HCT116 (cell line): Measurements from ENCODE around the gene ARHGAP29. TPM values are rescaled to one million over a fixed set of nuclear protein-coding genes. Genes with fewer than 3 reads are reported as not detected.

Experiments
- ATAC-seq: fragments of 200-7000 bp; cut with Tn5 transposase; 2 replicates; pipeline ENCODE4 v1.9.1; 2020; ENCODE audit warnings: mild to moderate bottlenecking, moderate library complexity
- BruUV-seq: library from RNA; stranded (reverse); fragments of 400-500 nt; replicated peaks from 2 replicates; lab custom pipeline; 2021; lab: Mats Ljungman, UMichigan
- CTCF ChIA-PET: fragments of 300-600 bp; sonication (Branson Sonifier 250); formaldehyde crosslinking; loops from one replicate; lab custom pipeline; 2021; ENCODE audit warnings: antibody characterized with exemption; lab: Charles Lee
- POLR2A ChIA-PET: fragments of 300-600, 350-600 bp; sonication (Branson Sonifier 250); formaldehyde crosslinking; loops from one replicate; lab custom pipeline; 2021; ENCODE audit warnings: antibody characterized with exemption; lab: Charles Lee
- RAD21 ChIA-PET, 2 experiments: fragments of 300-600 bp; sonication (Branson Sonifier 250); formaldehyde crosslinking; loops; one replicate each; lab custom pipeline; 2023; ENCODE audit warnings: low total read pairs in 2 of 2; ENCODE audit not compliant: uncharacterized antibody in 2 of 2, unreplicated experiment in 2 of 2, low non-redundant PET in 1 of 2; lab: Charles Lee
- DNase-seq: peaks from one replicate; pipeline ENCODE4 v3.0.0-alpha.2; 2010; ENCODE audit warnings: low read depth, low spot score
- H2AFZ ChIP-seq: fragments of 200-600 bp; shearing (Covaris generic), sonication (generic); 2 replicates; pipeline ENCODE4 v1.6.1; 2017; ENCODE audit warnings: low read depth, mixed run types, mixed read lengths, antibody characterized with exemption, low read length; ENCODE audit not compliant: poor library complexity, severe bottlenecking
- H3K27ac ChIP-seq: 2 replicates; pipeline ENCODE4 v1.5.1; 2012; ENCODE audit warnings: low read depth, low read length
- H3K27me3 ChIP-seq: fragments of 200-600 bp; sonication (generic); 2 replicates; pipeline ENCODE4 v1.6.1; 2016; ENCODE audit warnings: mixed run types, low read length, mixed read lengths; ENCODE audit not compliant: insufficient read depth
- H3K36me3 ChIP-seq, 2 experiments: fragments of 200-500 bp in 1 of 2; fragments of 200-600 bp in 1 of 2; sonication (Bioruptor generic) in 1 of 2; sonication (generic) in 1 of 2; 2 replicates each; pipeline versions ENCODE4 v1.5.1 to v1.6.1; 2014 to 2016; ENCODE audit warnings: low read length in 2 of 2, inconsistent platforms in 1 of 2, mixed read lengths in 1 of 2, mixed run types in 1 of 2; ENCODE audit not compliant: insufficient read depth in 2 of 2, control insufficient read depth in 1 of 2
- H3K4me1 ChIP-seq, 2 experiments: fragments of 200-600 bp in 1 of 2; sonication (generic) in 1 of 2; 2 replicates each; pipeline versions ENCODE4 v1.5.1 to v1.6.1; 2012 to 2017; ENCODE audit warnings: low read length in 2 of 2, inconsistent platforms in 1 of 2, mild to moderate bottlenecking in 1 of 2, mixed read lengths in 1 of 2, mixed run types in 1 of 2, moderate library complexity in 1 of 2; ENCODE audit not compliant: insufficient read depth in 2 of 2, control insufficient read depth in 1 of 2
- H3K4me2 ChIP-seq: fragments of 200-600 bp; sonication (generic); 2 replicates; pipeline ENCODE4 v1.6.1; 2017; ENCODE audit warnings: mixed run types, low read length, mixed read lengths
- H3K4me3 ChIP-seq, 2 experiments: fragments of 200-600 bp in 1 of 2; sonication (generic) in 1 of 2; replicated peaks in 1 of 2; 2 replicates each; pipeline ENCODE4 v1.5.1; 2011 to 2016; ENCODE audit warnings: low read length in 2 of 2, control low read depth in 1 of 2, low read depth in 1 of 2, mild to moderate bottlenecking in 1 of 2, mixed read lengths in 1 of 2, mixed run types in 1 of 2
- H3K79me2 ChIP-seq: fragments of 200-600 bp; sonication (generic); 2 replicates; pipeline ENCODE4 v1.6.1; 2017; ENCODE audit warnings: mild to moderate bottlenecking, mixed run types, low read length, moderate library complexity, mixed read lengths; ENCODE audit not compliant: insufficient read depth
- H3K9ac ChIP-seq: fragments of 200-600 bp; sonication (generic); 2 replicates; pipeline ENCODE4 v1.6.1; 2016; ENCODE audit warnings: low read length, mixed read lengths
- H3K9me2 ChIP-seq: fragments of 200-600 bp; sonication (generic), shearing (Covaris generic); 2 replicates; pipeline ENCODE4 v1.6.1; 2017; ENCODE audit warnings: mixed run types, mild to moderate bottlenecking, moderate library complexity; ENCODE audit not compliant: insufficient read depth
- H3K9me3 ChIP-seq, 2 experiments: fragments of 200-500 bp in 1 of 2; fragments of 200-600 bp in 1 of 2; sonication (Bioruptor generic) in 1 of 2; sonication (generic) in 1 of 2; 2 replicates each; pipeline ENCODE4 v1.6.1; 2014 to 2017; ENCODE audit warnings: low read length in 2 of 2, mixed read lengths in 2 of 2, inconsistent platforms in 1 of 2, low read depth in 1 of 2, mild to moderate bottlenecking in 1 of 2, mixed run types in 1 of 2, moderate library complexity in 1 of 2; ENCODE audit not compliant: control insufficient read depth in 1 of 2, insufficient read depth in 1 of 2
- H4K20me1 ChIP-seq: fragments of 200-600 bp; sonication (generic), shearing (Covaris generic); 2 replicates; pipeline ENCODE4 v1.6.1; 2017; ENCODE audit warnings: mixed run types, mild to moderate bottlenecking, moderate library complexity; ENCODE audit not compliant: insufficient read depth
- CBX3 ChIP-seq: IDR thresholded peaks from 2 replicates; pipeline ENCODE4 v1.6.1; 2012; ENCODE audit warnings: low read depth
- ELF1 ChIP-seq: IDR thresholded peaks from 2 replicates; pipeline ENCODE4 v1.6.1; 2012; ENCODE audit warnings: low read depth, borderline replicate concordance
- EZH2 ChIP-seq: fragments of 200-600 bp; sonication (generic); IDR thresholded peaks from 2 replicates; pipeline ENCODE4 v1.6.1; 2017; ENCODE audit warnings: antibody characterized with exemption, mixed run types
- POLR2A ChIP-seq: IDR thresholded peaks from 2 replicates; pipeline ENCODE4 v1.7.0; 2011; ENCODE audit warnings: borderline replicate concordance; ENCODE audit not compliant: insufficient read depth, insufficient read length; ENCODE audit errors: extremely low read depth
- POLR2AphosphoS5 ChIP-seq: IDR thresholded peaks from 2 replicates; pipeline ENCODE4 v1.6.1; 2011; ENCODE audit warnings: mild to moderate bottlenecking, low read depth, low read length, moderate library complexity
- REST ChIP-seq: IDR thresholded peaks from 2 replicates; pipeline ENCODE4 v1.6.1; 2012; ENCODE audit warnings: low read depth
- SIN3A ChIP-seq: IDR thresholded peaks from 2 replicates; pipeline ENCODE4 v1.6.1; 2012; ENCODE audit warnings: low read depth
- SP1 ChIP-seq: IDR thresholded peaks from 2 replicates; pipeline ENCODE4 v1.6.1; 2012; ENCODE audit warnings: low read depth
- SRF ChIP-seq: IDR thresholded peaks from 2 replicates; pipeline ENCODE4 v1.6.1; 2012; ENCODE audit warnings: low read depth
- TCF7L2 ChIP-seq: IDR thresholded peaks from 2 replicates; pipeline ENCODE4 v1.7.0; 2011; ENCODE audit warnings: borderline replicate concordance, inconsistent platforms; ENCODE audit not compliant: insufficient read depth, insufficient read length; ENCODE audit errors: extremely low read depth
- YY1 ChIP-seq: IDR thresholded peaks from 2 replicates; pipeline ENCODE4 v1.6.1; 2011; ENCODE audit warnings: low read length, low read depth, moderate library complexity, mild to moderate bottlenecking; ENCODE audit not compliant: insufficient replicate concordance; ENCODE audit errors: extremely low read depth
- ZFX ChIP-seq: fragments of 450-650 bp; IDR thresholded peaks from 2 replicates; pipeline ENCODE4 v1.6.1; 2017
- ZNF274 ChIP-seq: fragments of 200-500 bp; sonication (Bioruptor generic); IDR thresholded peaks from 2 replicates; pipeline ENCODE4 v1.6.1; 2014; ENCODE audit warnings: mild to moderate bottlenecking, low read depth, low read length, inconsistent platforms
- intact Hi-C: fragments of 100-400 bp; cut with micrococcal nuclease; formaldehyde crosslinking; loops from 2 replicates; pipeline ENCODE4 v1.10.0; 2022
- total RNA-seq: library from RNA; stranded (reverse); gene quantifications from one replicate; pipeline ENCODE4 v1.2.1, GENCODE V29; 2021; ENCODE audit not compliant: unreplicated experiment
- TF ChIP-seq, protein P1 (sequence below): IDR thresholded peaks from 2 replicates; pipeline ENCODE4 v1.6.1; 2011; ENCODE audit warnings: mild to moderate bottlenecking, low read length, moderate library complexity; ENCODE audit not compliant: insufficient replicate concordance; ENCODE audit errors: extremely low read depth
- TF ChIP-seq, protein P2 (sequence below): IDR thresholded peaks from 2 replicates; pipeline ENCODE4 v1.6.1; 2012

ARHGAP29 gene
- total RNA-seq, 1 experiment from 2014 or later, result 128 TPM

- TF ChIP-seq ZNF274 (no peak), CBX3 (peak; percentile 57; the same call in 1 of the 2 replicates), ELF1 (no peak), EZH2 (no peak), POLR2AphosphoS5 (no peak)
These were observed 11.7 kb upstream of the ARHGAP29 start (continued) for GRCh38 chr1:94248956-94249688.

DNA sequence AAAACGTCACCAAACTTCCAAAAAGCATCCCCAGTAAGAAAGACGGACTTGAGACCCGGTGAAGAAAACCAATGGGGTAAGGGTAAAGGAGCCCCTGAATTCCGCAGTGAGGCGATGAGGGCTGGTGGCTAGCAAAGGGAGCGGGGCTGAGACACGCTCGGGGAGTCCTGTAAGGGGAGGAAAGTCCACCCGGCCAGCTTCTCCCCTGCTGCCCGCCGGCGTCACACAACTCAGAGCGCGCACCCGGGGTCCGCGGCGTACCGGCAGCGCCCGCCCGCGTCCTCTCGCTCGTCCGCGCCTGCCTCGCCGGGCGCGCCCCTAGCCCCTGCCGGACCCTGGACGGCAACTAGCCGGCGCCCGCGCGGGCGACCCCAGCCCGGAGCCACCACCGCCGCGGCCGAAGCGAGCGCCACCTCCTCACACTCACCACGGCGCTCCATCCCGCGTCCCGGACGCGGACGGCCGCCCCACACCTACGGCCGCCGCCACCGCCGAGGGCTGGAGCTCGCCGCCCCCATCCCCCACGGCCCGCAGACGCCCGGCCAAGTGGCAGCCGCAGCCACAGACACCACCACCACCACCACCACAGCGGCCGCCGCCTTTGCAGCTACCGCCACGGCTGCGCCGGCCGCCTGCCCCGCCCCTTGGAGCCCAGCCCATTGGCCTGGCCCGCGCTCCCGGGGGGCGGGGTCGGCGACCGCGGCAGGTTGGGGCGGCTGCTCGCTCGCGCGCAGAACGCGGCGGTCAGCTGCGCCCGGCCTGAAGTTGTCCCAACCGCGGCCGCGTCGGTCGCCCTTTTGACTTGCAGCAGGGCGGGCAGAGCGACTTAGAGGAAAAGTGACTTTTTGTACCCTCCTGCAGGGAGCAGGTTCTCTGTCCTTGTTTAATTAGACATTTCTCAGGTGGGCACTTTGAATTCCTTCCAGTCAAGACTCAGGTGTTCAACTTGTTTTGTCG lies 10.0 kb upstream of the ARHGAP29 start:
- no peaks in the 10 kb centered on the region for H3K9me3 ChIP-seq
- intact Hi-C loops, result loop anchor here (2.0 kb wide), 2 partner anchors 53 to 79 kb away; no protein-coding TSS in a partner anchor
- RAD21 ChIA-PET, result interaction anchor here (0.7 to 1.1 kb wide), 4 partner anchors 53 to 82 kb away, joined by 3 read pairs; no protein-coding TSS in a partner anchor
- H2AFZ ChIP-seq, result no peak overlapping the region
- ATAC-seq (peak; percentile 81), DNase-seq (peak; percentile 67)
- POLR2A ChIA-PET, result interaction anchor here (0.6 to 3.8 kb wide), 24 partner anchors 8 to 185 kb away, joined by 3 to 40 read pairs (median 5); partner anchors contain the start of gene ARHGAP29
- H3K27me3 ChIP-seq, result no peaks in the 10 kb centered on the region
- H3K79me2 ChIP-seq, result peaks cover 51% of the 10 kb centered on the region
- H3K9me2 ChIP-seq, result no peaks in the 10 kb centered on the region; the same call in 1 of the 2 replicates
- H3K4me2 ChIP-seq, result peak overlapping the region; percentile 82
- 0 out of 4 replicates have a peak, but pooled peaks cover 0 to 5% of the 10 kb centered on the region in 2 experiments for H3K36me3 ChIP-seq
- H3K27ac ChIP-seq, result peak overlapping the region; percentile 92
- H4K20me1 ChIP-seq, result no peaks in the 10 kb centered on the region
- CTCF ChIA-PET, result interaction anchor here (0.7 to 2.3 kb wide), 3 partner anchors 82 to 184 kb away, joined by 3 to 8 read pairs (median 3); no protein-coding TSS in a partner anchor
- H3K9ac ChIP-seq, result peak overlapping the region; percentile 80
- BruUV-seq, result no TSS peak
- peaks cover 47 to 80% of the 10 kb centered on the region in 2 experiments for H3K4me1 ChIP-seq
- peak overlapping the region; percentile 83 for H3K4me3 ChIP-seq
- TF ChIP-seq, protein P1, sequence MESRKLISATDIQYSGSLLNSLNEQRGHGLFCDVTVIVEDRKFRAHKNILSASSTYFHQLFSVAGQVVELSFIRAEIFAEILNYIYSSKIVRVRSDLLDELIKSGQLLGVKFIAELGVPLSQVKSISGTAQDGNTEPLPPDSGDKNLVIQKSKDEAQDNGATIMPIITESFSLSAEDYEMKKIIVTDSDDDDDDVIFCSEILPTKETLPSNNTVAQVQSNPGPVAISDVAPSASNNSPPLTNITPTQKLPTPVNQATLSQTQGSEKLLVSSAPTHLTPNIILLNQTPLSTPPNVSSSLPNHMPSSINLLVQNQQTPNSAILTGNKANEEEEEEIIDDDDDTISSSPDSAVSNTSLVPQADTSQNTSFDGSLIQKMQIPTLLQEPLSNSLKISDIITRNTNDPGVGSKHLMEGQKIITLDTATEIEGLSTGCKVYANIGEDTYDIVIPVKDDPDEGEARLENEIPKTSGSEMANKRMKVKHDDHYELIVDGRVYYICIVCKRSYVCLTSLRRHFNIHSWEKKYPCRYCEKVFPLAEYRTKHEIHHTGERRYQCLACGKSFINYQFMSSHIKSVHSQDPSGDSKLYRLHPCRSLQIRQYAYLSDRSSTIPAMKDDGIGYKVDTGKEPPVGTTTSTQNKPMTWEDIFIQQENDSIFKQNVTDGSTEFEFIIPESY, result peak; percentile 16
- TF ChIP-seq, protein P2, sequence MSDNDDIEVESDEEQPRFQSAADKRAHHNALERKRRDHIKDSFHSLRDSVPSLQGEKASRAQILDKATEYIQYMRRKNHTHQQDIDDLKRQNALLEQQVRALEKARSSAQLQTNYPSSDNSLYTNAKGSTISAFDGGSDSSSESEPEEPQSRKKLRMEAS, result peak; percentile 13
- TF ChIP-seq CBX3, result peak; percentile 67; the same call in 1 of the 2 replicates
- TF ChIP-seq TCF7L2, result peak; percentile 96
- TF ChIP-seq REST, result no peak
- no peak for TF ChIP-seq SRF
- no peak; the same call in 1 of the 2 replicates for TF ChIP-seq ZFX
- peak; percentile 62 for TF ChIP-seq SP1
- peak; percentile 80 for TF ChIP-seq POLR2A
- TF ChIP-seq POLR2AphosphoS5, result peak; percentile 90
- TF ChIP-seq SIN3A, result peak; percentile 75
- peak; percentile 54 for TF ChIP-seq YY1
